Astrocyte (in vitro differentiated cells and primary cell): ENCODE data around the gene TACSTD2. TPM values are rescaled to one million over a fixed set of nuclear protein-coding genes. Genes with fewer than 3 reads are reported as not detected.

ENCODE experiments used
- DNase-seq: peaks from one replicate; pipeline ENCODE4 v3.0.0-alpha.2; 2010; ENCODE audit warnings: low read depth
- FAIRE-seq: peaks from 2 replicates; lab custom pipeline; 2011; peaks lifted over from hg19 to GRCh38; lab: Jason Lieb, UNC
- H2AFZ ChIP-seq: 2 replicates; pipeline ENCODE4 v1.6.0; 2012; ENCODE audit warnings: low read depth, low read length, inconsistent platforms
- H3K27ac ChIP-seq: 2 replicates; pipeline ENCODE4 v1.5.1; 2011; ENCODE audit warnings: low read depth, low read length, inconsistent platforms
- H3K27me3 ChIP-seq: 2 replicates; pipeline ENCODE4 v1.6.0; 2011; ENCODE audit warnings: low read length, inconsistent platforms; ENCODE audit not compliant: insufficient read depth
- H3K36me3 ChIP-seq: 2 replicates; pipeline ENCODE4 v1.5.1; 2011; ENCODE audit warnings: low read length, inconsistent platforms; ENCODE audit not compliant: insufficient read depth
- H3K4me1 ChIP-seq: 2 replicates; pipeline ENCODE4 v1.5.1; 2011; ENCODE audit warnings: low read length, inconsistent platforms; ENCODE audit not compliant: insufficient read depth
- H3K4me2 ChIP-seq: 2 replicates; pipeline ENCODE4 v1.6.0; 2012; ENCODE audit warnings: low read length, inconsistent platforms
- H3K4me3 ChIP-seq: 2 replicates; pipeline ENCODE4 v1.5.1; 2011; ENCODE audit warnings: low read depth, mild to moderate bottlenecking, low read length, inconsistent platforms; ENCODE audit not compliant: insufficient read depth
- H3K79me2 ChIP-seq: 2 replicates; pipeline ENCODE4 v1.6.0; 2012; ENCODE audit warnings: mild to moderate bottlenecking, low read length, inconsistent platforms; ENCODE audit not compliant: insufficient read depth
- H3K9ac ChIP-seq: 2 replicates; pipeline ENCODE4 v1.6.0; 2012; ENCODE audit warnings: mild to moderate bottlenecking, low read length, inconsistent platforms
- H3K9me3 ChIP-seq: 2 replicates; pipeline ENCODE4 v1.5.1; 2012; ENCODE audit warnings: low read depth, mild to moderate bottlenecking, low read length, inconsistent platforms; ENCODE audit not compliant: insufficient read depth
- H4K20me1 ChIP-seq: 2 replicates; pipeline ENCODE4 v1.6.0; 2012; ENCODE audit warnings: low read length, inconsistent platforms; ENCODE audit not compliant: insufficient read depth
- H3K27ac Mint-ChIP-seq: one replicate; pipeline ENCODE4 v1.8.0; 2021; ENCODE audit warnings: mild to moderate bottlenecking, mixed read lengths; ENCODE audit not compliant: unreplicated experiment
- H3K27me3 Mint-ChIP-seq: one replicate; pipeline ENCODE4 v1.8.0; 2021; ENCODE audit warnings: low read depth, mixed read lengths; ENCODE audit not compliant: unreplicated experiment
- H3K36me3 Mint-ChIP-seq: one replicate; pipeline ENCODE4 v1.8.0; 2021; ENCODE audit warnings: low read depth, mixed read lengths; ENCODE audit not compliant: unreplicated experiment
- H3K4me1 Mint-ChIP-seq: one replicate; pipeline ENCODE4 v1.8.0; 2021; ENCODE audit warnings: low read depth, mixed read lengths; ENCODE audit not compliant: unreplicated experiment
- H3K4me3 Mint-ChIP-seq: one replicate; pipeline ENCODE4 v1.8.0; 2021; ENCODE audit warnings: mild to moderate bottlenecking, moderate library complexity, mixed read lengths; ENCODE audit not compliant: unreplicated experiment
- H3K9me3 Mint-ChIP-seq: one replicate; pipeline ENCODE4 v1.8.0; 2021; ENCODE audit warnings: mild to moderate bottlenecking, mixed read lengths; ENCODE audit not compliant: unreplicated experiment
- EZH2 ChIP-seq: IDR thresholded peaks from 2 replicates; pipeline ENCODE4 v1.6.1; 2012; ENCODE audit warnings: mild to moderate bottlenecking, low read length, inconsistent platforms; ENCODE audit not compliant: insufficient read depth
- total RNA-seq: library from RNA; stranded (reverse); gene quantifications from 2 replicates; pipeline ENCODE4 v1.2.1, GENCODE V29; 2021
- TF ChIP-seq, protein P1 (sequence below): IDR thresholded peaks from 2 replicates; pipeline ENCODE4 v1.5.1; 2011; ENCODE audit warnings: low read depth, mild to moderate bottlenecking, inconsistent platforms, low read length, moderate library complexity; ENCODE audit not compliant: insufficient read depth

TACSTD2 gene
- total RNA-seq, 1 donor from 2014 or later = 3.0 TPM

GRCh38 chr1:58571616-58572015 lies 5.4 kb downstream of the TACSTD2 start:
- Histone ChIP-seq H3K9ac (no peak overlapping the region), H3K27ac (no peak overlapping the region), H3K4me2 (no peak overlapping the region), H3K4me3 (no peak overlapping the region), H3K79me2 (no peaks in the 10 kb centered on the region), H3K9me3 (no peaks in the 10 kb centered on the region), H2AFZ (no peak overlapping the region), H3K27me3 (peaks cover 30% of the 10 kb centered on the region), H4K20me1 (no peaks in the 10 kb centered on the region), H3K36me3 (no peaks in the 10 kb centered on the region), H3K4me1 (peaks cover 2% of the 10 kb centered on the region)
- H3K27me3 Mint-ChIP-seq = peaks cover 24% of the 10 kb centered on the region
- no peak overlapping the region for H3K27ac Mint-ChIP-seq
- no peak for FAIRE-seq
- peaks cover 4% of the 10 kb centered on the region for H3K9me3 Mint-ChIP-seq
- H3K4me3 Mint-ChIP-seq = no peak overlapping the region
- TF ChIP-seq, protein P1, sequence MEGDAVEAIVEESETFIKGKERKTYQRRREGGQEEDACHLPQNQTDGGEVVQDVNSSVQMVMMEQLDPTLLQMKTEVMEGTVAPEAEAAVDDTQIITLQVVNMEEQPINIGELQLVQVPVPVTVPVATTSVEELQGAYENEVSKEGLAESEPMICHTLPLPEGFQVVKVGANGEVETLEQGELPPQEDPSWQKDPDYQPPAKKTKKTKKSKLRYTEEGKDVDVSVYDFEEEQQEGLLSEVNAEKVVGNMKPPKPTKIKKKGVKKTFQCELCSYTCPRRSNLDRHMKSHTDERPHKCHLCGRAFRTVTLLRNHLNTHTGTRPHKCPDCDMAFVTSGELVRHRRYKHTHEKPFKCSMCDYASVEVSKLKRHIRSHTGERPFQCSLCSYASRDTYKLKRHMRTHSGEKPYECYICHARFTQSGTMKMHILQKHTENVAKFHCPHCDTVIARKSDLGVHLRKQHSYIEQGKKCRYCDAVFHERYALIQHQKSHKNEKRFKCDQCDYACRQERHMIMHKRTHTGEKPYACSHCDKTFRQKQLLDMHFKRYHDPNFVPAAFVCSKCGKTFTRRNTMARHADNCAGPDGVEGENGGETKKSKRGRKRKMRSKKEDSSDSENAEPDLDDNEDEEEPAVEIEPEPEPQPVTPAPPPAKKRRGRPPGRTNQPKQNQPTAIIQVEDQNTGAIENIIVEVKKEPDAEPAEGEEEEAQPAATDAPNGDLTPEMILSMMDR = no peak
- TF ChIP-seq EZH2 = no peak
- no peaks in the 10 kb centered on the region for H3K36me3 Mint-ChIP-seq
- peaks cover 2% of the 10 kb centered on the region for H3K4me1 Mint-ChIP-seq
- DNase-seq = no peak

- H3K27ac ChIP-seq = no peak overlapping the region
- no peak for DNase-seq
- H3K4me3 Mint-ChIP-seq = no peak overlapping the region
- H2AFZ ChIP-seq = no peak overlapping the region
- no peaks in the 10 kb centered on the region for H4K20me1 ChIP-seq
- H3K9me3 ChIP-seq = no peaks in the 10 kb centered on the region
- peaks cover 2% of the 10 kb centered on the region for H3K4me1 Mint-ChIP-seq
- H3K4me3 ChIP-seq = no peak overlapping the region
- H3K27ac Mint-ChIP-seq = no peak overlapping the region
- H3K9me3 Mint-ChIP-seq = peaks cover 4% of the 10 kb centered on the region
- H3K4me1 ChIP-seq = no peaks in the 10 kb centered on the region
- no peak overlapping the region for H3K9ac ChIP-seq
- peaks cover 17% of the 10 kb centered on the region for H3K27me3 Mint-ChIP-seq
- H3K27me3 ChIP-seq = peaks cover 22% of the 10 kb centered on the region
- FAIRE-seq = no peak
- no peak overlapping the region for H3K4me2 ChIP-seq
- H3K36me3 Mint-ChIP-seq = no peaks in the 10 kb centered on the region
- TF ChIP-seq, protein P1 = no peak
- TF ChIP-seq EZH2 = no peak
- H3K36me3 ChIP-seq = no peaks in the 10 kb centered on the region
- no peaks in the 10 kb centered on the region for H3K79me2 ChIP-seq
These were observed 6.2 kb downstream of the TACSTD2 start for GRCh38 chr1:58570817-58571216.

DNA sequence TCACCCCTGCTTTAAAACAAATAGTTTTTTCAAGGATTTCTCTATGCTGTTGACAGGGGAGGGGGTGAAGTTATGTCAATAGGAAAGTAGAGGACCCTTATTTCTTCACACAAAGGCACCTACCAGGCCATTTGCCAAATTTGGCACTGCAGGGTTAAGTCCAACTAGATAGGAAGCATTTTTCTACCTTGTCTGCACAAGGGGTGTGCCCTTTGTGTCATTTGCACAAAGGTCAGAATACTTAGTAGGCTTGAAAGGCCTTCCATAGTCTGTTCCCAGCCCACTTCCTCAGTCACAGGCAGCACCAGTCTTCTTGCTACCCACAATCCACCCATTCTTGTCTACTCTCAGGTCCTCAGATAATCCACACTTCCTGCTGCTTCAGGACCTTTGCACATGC lies 7.0 kb downstream of the TACSTD2 start:
- Histone ChIP-seq H3K4me1 (no peaks in the 10 kb centered on the region), H3K27ac (no peak overlapping the region), H3K9me3 (no peaks in the 10 kb centered on the region), H3K36me3 (no peaks in the 10 kb centered on the region), H4K20me1 (no peaks in the 10 kb centered on the region), H3K4me3 (no peak overlapping the region), H3K79me2 (no peaks in the 10 kb centered on the region), H2AFZ (no peak overlapping the region), H3K4me2 (no peak overlapping the region), H3K27me3 (peaks cover 17% of the 10 kb centered on the region), H3K9ac (no peak overlapping the region)
- Mint-ChIP-seq H3K27ac (no peak overlapping the region), H3K36me3 (no peaks in the 10 kb centered on the region), H3K27me3 (peaks cover 10% of the 10 kb centered on the region), H3K9me3 (no peaks in the 10 kb centered on the region), H3K4me3 (no peak overlapping the region), H3K4me1 (peaks cover 2% of the 10 kb centered on the region)
- DNase-seq (no peak), FAIRE-seq (no peak)
- TF ChIP-seq EZH2 = no peak
- TF ChIP-seq, protein P1 = no peak
